ENCODE results near the gene ERG.

The ERG gene

GRCh38 chr21:38430401-38430984 lies 67.8 kb downstream of the ERG start:
- no peak for DNase-seq

DNA sequence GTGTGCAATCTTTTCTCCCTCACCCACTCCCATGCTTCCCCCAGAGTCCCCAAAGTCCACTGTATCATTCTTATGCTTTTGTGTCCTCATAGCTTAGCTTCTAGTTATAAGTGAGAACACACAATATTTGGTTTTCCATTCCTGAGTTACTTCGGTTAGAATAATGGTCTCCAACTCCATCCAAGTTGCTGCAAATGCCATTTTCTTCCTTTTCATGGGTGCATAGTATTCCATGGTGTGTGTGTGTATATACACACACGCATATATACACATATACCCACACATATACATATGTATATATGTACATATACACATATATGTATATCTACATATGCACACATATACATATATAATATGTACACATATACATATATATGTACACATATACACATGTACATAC lies 69.3 kb downstream of the ERG start:
- no peak for DNase-seq

- no peak for DNase-seq
These were observed 70.1 kb downstream of the ERG start for GRCh38 chr21:38428211-38428610.

DNA sequence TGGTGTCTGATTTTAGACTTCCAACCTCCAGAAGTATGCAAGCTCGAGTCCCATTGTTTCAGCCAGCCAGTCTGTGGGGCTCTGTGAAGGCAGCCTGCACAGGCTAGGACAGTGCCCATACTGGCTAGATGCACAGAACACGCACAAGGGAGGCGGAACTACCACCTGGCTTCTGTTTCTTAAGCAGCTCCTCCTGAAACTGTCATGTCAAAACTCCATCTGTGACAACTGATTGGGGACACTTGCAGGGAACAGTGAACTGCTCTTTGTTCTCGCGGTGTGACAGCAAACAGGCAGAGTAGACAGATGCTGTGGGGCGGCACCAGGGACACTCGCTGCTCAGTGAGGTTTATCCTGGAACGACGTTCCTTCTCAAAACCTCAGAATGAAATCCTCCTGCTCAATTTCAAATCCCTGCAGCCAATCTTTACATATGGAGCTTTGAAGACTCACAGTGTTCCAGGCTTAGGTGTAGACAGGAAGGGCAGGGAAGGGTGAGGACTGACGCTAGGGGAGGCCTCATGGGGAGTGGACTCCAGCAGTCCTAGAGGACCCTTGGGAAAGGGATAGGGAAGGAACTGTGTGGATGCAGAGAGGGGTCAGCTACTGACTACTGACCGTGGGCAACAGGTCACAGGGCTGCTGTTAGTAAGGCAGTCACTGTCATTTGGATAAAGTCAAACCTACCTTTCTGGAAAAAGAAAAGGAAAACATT lies 73.8 kb downstream of the ERG start:
- no peak for DNase-seq

GRCh38 chr21:38422082-38422481 lies 76.2 kb downstream of the ERG start:
- DNase-seq: no peak

GRCh38 chr21:38420140-38420539 lies 78.1 kb downstream of the ERG start:
- DNase-seq: no peak

DNA sequence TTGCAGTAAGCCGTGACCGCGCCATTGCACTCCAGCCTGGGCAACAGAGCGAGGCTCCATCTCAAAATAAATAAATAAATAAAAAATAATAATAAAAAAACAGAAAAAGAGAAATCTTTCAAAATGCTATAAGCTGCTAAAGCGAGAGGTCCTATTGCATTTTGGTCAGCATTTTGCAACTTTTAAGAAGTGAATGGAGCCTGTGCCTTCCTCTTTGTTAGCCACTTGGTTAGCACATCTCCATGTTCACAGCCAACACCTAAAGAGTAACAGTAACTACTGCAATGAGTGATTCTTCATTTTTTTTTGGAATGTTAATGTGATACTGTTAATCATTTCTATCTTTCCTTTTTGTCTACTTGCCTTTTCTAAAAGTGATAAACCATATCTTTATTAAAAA lies 80.6 kb downstream of the ERG start:
- no peak for DNase-seq

GRCh38 chr21:38416791-38417190 lies 81.5 kb downstream of the ERG start:
- no peak for DNase-seq

GRCh38 chr21:38413958-38414548 lies 84.2 kb downstream of the ERG start:
- DNase-seq: no peak

DNA sequence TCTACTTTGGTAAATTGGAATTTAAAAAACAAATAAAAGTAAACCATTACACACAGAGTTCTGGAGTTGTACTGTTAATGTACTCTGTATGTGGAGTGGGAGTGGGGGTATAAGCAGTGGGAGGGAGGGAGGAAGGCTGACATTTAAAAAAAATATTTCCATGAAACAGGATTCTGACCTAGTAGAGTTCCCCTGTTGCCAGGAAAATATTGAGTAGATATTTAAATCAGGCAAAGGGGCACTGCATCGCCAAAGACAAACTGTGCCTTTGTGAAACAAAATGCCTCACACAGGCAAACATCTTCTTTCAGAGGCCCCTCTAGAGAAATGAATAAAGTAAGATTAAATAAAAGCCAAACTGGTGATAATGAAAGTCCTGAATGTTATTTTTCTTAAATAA lies 87.8 kb downstream of the ERG start:
- no peak for DNase-seq

- DNase-seq: no peak
These were observed 88.4 kb downstream of the ERG start for GRCh38 chr21:38409907-38410306.

- DNase-seq: no peak
These were observed 94.1 kb downstream of the ERG start for GRCh38 chr21:38404177-38404576.

GRCh38 chr21:38402795-38403194 lies 95.5 kb downstream of the ERG start:
- no peak for DNase-seq

- no peak for DNase-seq
These were observed 96.0 kb downstream of the ERG start for GRCh38 chr21:38402291-38402690.

DNA sequence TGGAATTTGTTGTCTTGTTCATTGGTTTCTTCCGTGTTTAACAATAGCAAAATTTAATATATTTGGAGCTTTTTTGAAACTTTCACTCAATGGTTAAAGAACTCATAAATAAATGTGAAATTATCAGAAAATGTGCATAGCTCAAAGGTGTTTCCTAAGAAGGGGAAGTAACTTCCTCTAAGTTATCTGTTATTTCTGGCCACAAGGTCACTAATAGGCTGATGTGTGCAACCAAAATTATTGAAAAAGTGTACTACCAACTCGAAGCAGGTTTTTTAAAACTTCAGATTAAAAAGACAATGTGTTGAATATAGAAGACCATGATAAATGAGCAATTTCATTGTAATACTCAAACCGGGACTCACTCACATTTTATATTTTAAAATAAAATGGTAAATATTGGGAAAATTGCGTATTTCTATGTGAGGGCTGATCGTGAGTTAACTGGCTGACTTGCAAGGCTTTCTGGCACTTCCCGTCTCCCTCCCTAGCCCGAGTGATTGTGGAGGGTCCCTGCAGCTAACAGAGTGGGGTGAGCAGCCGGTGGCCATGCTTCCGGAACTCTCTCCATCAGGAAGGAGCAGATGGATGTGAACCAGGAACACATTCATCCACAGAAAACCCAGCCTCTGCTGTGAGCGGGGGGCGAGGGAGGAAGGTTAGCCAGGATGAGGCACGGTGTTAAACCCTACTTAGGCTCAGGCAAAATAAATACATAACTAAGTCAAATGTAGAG lies 96.9 kb downstream of the ERG start:
- DNase-seq: no peak

GRCh38 chr21:38400195-38400919 lies 97.9 kb downstream of the ERG start:
- DNase-seq: no peak

DNA sequence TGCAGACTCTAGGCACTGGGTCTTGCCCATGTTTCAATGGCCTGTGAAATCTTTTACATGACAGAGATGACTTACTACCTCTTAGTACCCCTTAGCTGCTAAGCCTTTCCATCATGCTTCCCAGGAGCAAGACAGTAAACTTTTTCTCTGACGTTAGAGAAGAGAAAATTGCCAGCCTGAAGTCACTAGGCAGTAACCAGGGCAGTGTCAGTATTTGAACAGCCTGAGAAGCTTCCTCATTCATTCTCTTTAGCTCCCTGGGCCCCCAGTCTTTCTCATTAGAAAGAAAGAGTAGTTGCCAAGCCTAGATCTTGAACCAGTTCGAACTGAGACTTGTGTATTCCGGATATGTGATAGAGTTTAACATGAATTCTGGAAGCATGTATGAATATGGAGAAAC lies 99.2 kb downstream of the ERG start:
- no peak for DNase-seq

DNA sequence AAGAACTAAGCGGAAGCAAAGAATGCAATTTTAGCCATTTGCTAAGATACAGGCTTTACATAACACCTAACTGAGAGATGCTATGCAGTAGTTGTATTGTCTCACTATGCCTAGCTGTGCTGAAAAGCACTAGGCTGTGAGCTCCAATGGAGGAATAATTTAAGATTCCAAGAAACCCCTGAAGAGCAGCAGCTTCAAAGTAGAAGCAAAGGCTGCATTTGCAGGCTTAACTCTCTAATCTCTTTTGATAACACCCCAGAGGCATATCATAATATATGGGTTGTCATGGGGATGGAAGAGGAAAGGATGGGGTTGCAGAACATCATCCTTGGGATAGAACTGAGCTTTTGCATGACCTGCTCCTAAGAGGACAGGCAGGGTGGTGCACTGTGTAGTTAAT lies 102.0 kb downstream of the ERG start:
- no peak for DNase-seq

GRCh38 chr21:38395581-38395980 lies 102.7 kb downstream of the ERG start:
- DNase-seq: no peak

- no peak for DNase-seq
These were observed 105.6 kb downstream of the ERG start for GRCh38 chr21:38392661-38393060.

DNA sequence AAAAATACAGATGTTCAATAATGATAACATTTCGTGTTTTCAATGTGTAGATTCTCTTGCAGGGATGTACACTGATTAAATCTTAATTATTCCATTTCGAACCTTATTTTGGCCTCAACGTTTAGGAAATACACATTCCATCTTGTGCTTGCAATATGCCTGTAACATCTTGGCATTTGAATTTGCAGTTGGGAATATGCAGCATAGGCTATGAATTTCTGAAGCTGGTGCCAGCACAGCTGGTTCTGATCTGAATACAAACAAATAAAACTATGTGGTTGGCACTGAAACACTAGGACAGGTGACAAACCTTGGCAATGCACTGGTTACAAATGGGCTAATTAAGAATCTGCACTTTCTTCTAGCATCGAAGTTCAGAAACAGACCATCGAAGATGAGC lies 108.4 kb downstream of the ERG start:
- DNase-seq: no peak

DNA sequence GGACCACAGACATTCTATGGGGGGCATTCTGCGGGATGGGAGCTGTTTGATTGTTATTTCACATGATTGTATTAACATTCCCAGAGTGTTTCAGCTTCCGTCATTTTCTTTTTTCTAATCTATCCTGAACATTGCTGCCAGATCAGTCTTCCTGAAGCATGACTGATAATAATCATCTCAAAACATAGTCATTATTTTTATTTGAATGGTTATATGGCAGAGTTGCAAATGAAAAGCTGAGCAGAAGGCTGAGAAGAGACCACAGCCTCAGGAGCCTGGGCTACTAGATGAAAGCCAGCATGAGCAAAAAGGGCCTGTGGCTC lies 109.0 kb downstream of the ERG start:
- no peak for DNase-seq

GRCh38 chr21:38388647-38389353 lies 109.5 kb downstream of the ERG start:
- DNase-seq: no peak

All from NCI-H1436 treated with DMSO at 0.1 percent for 48 hours (cell line).